ENCODE results near the gene ST8SIA6.
"Not testable (repeated sequence)": the region's sequence is repeated elsewhere in the genome, so short reads cannot be mapped to it uniquely, and the experiment has no call there.

Gene ST8SIA6

GRCh38 chr10:17456032-17456548 lies 1.7 kb upstream of the ST8SIA6 start:
- DNase-seq = no peak

DNA sequence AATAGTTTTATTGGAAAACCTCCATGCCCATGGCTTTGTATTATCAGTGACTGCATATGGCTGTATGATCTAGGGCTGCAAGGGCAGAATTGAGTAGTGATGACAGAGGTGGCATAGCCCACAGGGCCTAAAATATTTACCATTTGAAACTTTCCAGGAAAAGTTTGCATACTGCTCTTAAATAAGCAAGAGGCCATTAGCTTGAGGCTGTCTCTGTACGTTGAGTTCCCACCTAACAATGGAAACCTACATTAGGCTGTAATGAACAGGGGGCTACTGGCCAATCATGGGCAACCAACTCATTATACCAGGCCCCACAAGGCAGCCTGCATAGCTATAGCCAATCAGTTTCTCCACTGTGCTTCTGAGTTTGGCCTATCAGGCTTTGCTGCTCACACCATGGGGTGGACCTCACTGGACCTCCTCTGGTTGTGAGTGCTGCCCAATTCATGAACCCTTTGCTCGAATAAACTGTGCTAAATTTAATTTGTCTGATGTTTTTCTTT lies 673 bp upstream of the ST8SIA6 start:
- no peak for DNase-seq

DNA sequence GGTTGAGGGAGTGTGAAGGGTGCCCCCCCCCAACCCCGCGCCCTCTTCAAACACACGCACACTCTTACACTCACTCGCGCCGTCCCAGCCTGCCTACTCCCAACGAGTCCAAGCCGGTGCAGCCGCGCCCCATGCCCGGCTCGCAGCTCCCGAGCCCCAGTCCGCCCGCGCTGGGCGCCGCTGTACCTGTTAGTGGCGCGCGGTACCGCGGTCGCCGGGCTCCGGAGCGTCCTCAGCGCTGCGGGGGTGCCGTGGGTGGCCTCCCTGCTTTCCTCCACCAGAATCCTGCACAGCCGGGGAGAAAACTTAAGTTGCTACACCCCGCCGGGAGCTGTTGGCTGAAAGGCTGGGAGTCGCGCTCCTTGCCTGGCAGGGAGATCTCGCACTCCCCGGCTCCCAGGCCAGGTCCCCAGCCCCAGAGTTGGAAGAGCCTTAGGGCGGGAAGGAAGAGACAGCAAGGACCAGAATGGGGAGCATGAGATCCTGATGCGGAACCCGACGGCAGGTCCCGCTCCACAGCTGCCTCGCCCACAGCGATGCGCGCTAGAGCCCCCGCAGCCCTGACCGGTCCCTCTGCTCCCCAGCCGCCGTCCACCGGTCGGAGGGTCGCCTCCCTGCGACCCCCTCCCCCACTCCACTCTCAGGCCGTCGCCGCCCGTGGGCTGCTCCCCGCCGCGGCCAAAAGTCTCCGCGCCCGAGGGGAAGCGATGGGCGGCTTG lies 863 bp downstream of the ST8SIA6 start:
- no peak for DNase-seq

GRCh38 chr10:17453035-17453372 lies 1.4 kb downstream of the ST8SIA6 start:
- DNase-seq = no peak

GRCh38 chr10:17452060-17452841 lies 2.1 kb downstream of the ST8SIA6 start:
- DNase-seq = no peak

DNA sequence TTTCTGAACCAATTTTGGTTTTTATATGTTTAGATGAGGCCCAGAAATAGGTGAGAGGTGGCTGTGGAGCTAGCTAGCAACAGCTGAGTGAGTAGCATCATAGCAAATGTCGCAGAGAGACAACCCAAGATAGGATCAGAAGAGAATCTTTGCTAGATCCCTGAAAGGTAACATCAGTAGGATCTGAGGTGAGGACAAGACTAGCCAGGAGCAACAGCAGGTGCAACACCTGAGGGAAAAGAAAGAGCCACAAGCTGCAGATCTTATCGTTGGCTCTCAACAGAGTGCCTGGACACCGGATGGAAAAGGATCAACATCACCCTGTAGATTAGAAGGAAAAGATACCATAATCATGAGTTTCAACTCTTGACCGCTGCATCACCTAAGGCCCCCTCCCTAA lies 4.4 kb downstream of the ST8SIA6 start:
- no peak for DNase-seq

DNA sequence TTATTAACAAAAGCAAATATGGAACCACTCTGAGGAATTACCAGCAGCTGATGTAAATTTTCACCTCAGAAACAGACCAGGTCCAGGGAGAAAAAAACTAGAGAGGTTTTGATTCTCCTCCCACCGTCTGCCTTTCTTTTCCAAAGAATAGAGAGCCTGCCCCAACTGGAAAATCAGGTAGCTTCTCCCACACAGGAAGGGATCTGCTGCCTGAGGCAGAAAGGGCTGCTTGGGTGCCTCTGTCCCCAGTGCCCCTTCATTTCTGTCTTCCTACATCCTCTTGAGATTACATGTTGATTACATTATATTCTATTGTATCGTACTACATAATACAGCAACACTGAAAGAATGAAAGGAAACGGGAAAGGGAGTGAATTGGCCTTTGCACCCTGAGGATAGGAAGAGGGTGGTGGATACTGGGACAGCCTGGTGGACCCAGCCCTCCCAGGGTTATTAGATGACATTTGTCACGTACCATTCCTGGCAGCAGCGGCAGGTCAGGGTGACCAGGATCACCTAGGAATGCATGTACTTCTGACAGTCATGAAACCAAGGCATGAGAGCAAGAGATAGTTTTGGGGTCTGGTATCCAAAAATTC lies 8.9 kb downstream of the ST8SIA6 start:
- DNase-seq = no peak

DNA sequence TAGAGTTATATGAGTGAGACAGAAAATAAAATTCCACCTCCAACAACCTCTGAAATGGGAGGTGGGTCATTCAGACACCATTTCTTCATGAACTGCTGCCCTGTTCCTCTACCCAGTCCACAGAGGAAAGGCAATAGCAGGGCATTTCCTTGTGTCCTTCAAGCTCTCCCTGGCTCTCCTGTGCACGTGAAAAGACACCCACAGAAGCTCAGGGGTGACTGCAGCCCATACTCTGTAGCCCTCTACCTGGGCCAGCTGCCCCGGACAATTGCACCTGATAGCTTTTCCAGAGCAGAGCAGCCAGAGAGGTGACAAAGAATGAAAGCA lies 10.0 kb downstream of the ST8SIA6 start:
- DNase-seq = no peak

- no peak for DNase-seq
Observed at GRCh38 chr10:17443707-17444387, 10.5 kb downstream of the ST8SIA6 start.

DNA sequence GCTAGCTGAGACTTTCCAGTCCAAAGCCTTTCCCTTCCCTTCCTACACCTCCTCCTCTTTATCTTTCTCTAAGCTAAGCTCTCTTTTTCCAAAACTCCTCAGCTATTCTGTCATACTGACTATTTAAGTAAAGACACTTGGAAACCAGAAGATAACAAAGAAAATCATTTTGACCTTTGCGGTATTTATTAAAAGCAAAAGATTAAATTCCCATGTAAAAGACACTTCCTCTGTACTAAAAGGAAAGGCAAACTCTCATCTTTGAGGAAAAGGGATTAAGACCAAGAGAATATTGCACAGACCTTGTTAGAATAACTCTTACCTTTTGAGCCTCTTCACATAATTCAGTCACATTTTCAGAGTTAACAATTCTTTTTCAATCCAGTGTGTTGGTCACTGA lies 15.8 kb downstream of the ST8SIA6 start:
- DNase-seq = no peak

DNA sequence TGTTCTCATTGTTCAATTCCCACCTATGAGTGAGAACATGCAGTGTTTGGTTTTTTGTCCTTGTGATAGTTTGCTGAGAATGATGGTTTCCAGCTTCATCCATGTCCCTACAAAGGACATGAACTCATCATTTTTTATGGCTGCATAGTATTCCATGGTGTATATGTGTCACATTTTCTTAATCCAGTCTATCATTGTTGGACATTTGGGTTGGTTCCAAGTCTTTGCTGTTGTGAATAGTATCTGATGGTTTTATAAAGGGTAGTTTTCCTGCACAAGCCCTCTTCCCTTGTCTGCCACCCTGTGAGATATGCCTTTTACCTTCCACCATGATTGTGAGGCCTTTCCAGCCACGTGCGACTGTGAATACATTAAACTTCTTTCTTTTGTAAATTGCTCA lies 17.8 kb downstream of the ST8SIA6 start:
- DNase-seq = not testable (repeated sequence)

GRCh38 chr10:17435953-17436352 lies 18.4 kb downstream of the ST8SIA6 start:
- no peak for DNase-seq

GRCh38 chr10:17435187-17435586 lies 19.2 kb downstream of the ST8SIA6 start:
- DNase-seq = no peak

- DNase-seq = no peak
Observed at GRCh38 chr10:17432723-17433122, 21.7 kb downstream of the ST8SIA6 start.

DNA sequence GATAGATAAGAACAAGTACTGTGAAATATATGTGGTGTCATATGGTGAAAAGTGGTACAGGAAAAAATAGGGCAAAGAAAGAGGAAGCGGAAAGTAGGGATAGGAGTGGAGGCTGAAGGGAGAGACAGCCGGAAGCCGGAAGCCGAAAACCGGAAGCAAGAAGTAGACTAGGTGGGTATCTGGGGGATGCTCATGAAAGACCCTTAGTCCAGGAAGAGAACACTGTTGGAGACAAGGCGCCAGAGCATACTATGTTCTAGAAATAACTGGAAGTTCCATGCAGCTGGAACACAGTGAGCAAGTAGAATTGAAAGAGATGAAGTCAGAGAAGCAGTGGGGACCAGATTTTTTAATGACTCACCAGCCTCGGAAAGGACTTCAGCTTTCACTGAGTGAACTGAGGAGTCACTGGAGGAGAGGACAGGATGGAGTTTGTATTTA lies 22.5 kb downstream of the ST8SIA6 start:
- no peak for DNase-seq

DNA sequence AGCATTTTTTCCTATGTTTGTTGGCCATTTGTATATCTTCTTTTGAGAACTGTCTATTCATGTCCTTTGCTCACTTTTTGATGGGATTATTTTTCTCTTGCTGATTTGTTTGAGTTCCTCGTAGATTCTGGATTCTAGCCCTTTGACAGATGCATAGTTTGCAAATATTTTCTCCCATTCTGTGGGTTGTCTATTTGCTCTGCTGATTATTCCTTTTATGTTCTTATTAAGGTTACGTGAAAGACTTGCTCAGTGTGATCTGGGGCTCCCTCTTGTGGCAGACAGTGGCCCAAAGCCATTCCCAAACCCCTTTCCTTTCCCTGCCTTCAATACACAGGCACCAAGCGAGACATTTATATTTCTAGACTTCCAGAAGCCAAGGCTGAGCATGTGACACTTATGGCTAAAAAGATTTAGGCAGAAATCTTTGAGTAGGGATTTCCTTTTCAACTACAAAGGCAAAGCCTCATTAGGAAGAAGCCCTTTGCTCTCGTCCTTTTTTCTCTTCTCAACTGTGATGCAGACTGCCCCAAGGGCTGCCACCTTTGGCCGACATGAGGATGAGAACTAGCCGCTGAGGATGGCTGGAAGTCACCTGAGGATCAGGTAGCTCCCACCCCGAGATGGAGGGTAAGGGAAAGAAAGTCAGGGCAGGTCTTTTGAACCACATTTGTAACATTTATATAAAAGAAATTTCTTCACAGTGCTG lies 23.6 kb downstream of the ST8SIA6 start:
- DNase-seq = no peak

DNA sequence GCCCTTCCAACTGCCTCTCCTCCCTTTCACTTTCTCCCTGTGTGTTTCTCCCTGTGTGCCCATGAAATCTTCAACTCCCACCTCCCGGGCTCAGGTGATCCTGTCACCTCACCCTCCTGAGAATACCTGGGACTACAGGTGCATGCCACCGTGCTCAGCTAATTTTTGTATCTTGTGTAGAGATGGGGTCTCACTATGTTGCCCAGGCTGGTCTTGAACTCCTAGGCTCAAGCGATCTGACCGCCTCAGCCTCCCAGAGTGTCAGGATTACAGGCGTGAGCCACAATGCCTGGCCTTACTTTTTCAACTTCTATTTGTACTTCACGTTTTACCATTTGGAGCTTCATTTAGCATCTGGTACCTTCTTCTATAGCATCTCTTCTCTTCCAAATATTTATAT lies 24.9 kb downstream of the ST8SIA6 start:
- DNase-seq = no peak

- no peak for DNase-seq
Observed at GRCh38 chr10:17428351-17429097, 25.9 kb downstream of the ST8SIA6 start.

DNA sequence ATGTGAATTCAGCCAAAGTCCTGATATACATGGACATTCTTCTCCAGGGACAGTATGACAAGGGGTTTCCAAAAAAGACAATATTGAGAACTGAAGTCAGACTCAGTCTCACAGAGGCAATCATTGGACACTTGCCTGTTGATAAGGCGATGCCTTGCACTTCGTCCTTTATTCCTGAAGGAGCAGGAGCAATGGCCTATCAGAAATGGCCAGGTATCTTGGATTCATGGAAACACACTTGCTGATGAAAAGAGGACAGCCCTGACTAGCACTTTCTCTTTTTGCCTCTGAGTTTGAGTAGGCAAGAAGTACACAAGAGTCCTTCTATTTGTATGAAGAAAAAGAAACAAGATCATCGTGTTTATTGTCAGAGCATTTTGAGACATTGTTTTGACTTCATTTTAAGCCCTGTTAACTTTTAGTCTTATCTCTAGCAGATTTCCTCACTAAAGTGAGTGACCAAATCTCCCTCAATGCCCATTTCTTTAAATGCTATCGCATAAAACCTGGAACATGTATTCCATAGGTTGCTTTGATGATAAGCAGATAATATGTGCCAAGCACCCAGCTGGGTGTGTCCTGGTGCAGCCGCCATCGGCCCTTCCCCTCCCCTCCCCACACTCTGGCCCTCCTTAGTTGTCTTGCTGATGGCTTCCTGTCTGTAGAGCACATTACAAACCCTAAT lies 26.6 kb downstream of the ST8SIA6 start:
- no peak for DNase-seq

GRCh38 chr10:17427201-17427600 lies 27.2 kb downstream of the ST8SIA6 start:
- no peak for DNase-seq

DNA sequence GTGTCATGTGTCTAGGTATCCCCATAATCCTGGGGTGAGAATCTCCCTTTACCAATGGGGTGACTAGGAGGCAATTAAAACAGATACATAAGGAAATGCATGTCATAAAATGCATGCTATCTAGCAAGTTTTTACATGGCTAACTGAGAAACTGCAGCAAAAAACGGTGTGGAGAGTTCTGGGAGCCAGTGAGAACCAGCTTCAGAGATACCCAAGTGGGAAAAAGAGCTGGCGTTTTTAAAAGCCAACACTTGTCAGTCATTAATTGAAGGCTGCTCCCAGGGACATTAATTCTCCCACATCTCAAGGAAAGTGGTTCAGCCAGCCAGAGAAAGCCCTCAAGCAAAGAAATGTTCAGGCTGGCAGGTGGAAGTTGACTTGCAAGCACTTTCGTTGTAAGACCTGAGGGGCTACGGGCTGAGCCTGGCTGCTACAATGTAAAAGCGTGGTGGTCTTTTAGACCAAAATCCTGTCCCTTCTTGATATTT lies 28.1 kb downstream of the ST8SIA6 start:
- no peak for DNase-seq
